Astrocyte (in vitro differentiated cells and primary cell): ENCODE data around the gene MAGI1. TPM values are rescaled to one million over a fixed set of nuclear protein-coding genes. Genes with fewer than 3 reads are reported as not detected.

Experiments used
- DNase-seq: peaks from one replicate; pipeline ENCODE4 v3.0.0-alpha.2; 2010; ENCODE audit warnings: low read depth
- FAIRE-seq: peaks from 2 replicates; lab custom pipeline; 2011; peaks lifted over from hg19 to GRCh38; lab: Jason Lieb, UNC
- H2AFZ ChIP-seq: 2 replicates; pipeline ENCODE4 v1.6.0; 2012; ENCODE audit warnings: low read depth, low read length, inconsistent platforms
- H3K27ac ChIP-seq: 2 replicates; pipeline ENCODE4 v1.5.1; 2011; ENCODE audit warnings: low read depth, low read length, inconsistent platforms
- H3K27me3 ChIP-seq: 2 replicates; pipeline ENCODE4 v1.6.0; 2011; ENCODE audit warnings: low read length, inconsistent platforms; ENCODE audit not compliant: insufficient read depth
- H3K36me3 ChIP-seq: 2 replicates; pipeline ENCODE4 v1.5.1; 2011; ENCODE audit warnings: low read length, inconsistent platforms; ENCODE audit not compliant: insufficient read depth
- H3K4me1 ChIP-seq: 2 replicates; pipeline ENCODE4 v1.5.1; 2011; ENCODE audit warnings: low read length, inconsistent platforms; ENCODE audit not compliant: insufficient read depth
- H3K4me2 ChIP-seq: 2 replicates; pipeline ENCODE4 v1.6.0; 2012; ENCODE audit warnings: low read length, inconsistent platforms
- H3K4me3 ChIP-seq: 2 replicates; pipeline ENCODE4 v1.5.1; 2011; ENCODE audit warnings: low read depth, mild to moderate bottlenecking, low read length, inconsistent platforms; ENCODE audit not compliant: insufficient read depth
- H3K79me2 ChIP-seq: 2 replicates; pipeline ENCODE4 v1.6.0; 2012; ENCODE audit warnings: mild to moderate bottlenecking, low read length, inconsistent platforms; ENCODE audit not compliant: insufficient read depth
- H3K9ac ChIP-seq: 2 replicates; pipeline ENCODE4 v1.6.0; 2012; ENCODE audit warnings: mild to moderate bottlenecking, low read length, inconsistent platforms
- H3K9me3 ChIP-seq: 2 replicates; pipeline ENCODE4 v1.5.1; 2012; ENCODE audit warnings: low read depth, mild to moderate bottlenecking, low read length, inconsistent platforms; ENCODE audit not compliant: insufficient read depth
- H4K20me1 ChIP-seq: 2 replicates; pipeline ENCODE4 v1.6.0; 2012; ENCODE audit warnings: low read length, inconsistent platforms; ENCODE audit not compliant: insufficient read depth
- H3K27ac Mint-ChIP-seq: one replicate; pipeline ENCODE4 v1.8.0; 2021; ENCODE audit warnings: mild to moderate bottlenecking, mixed read lengths; ENCODE audit not compliant: unreplicated experiment
- H3K27me3 Mint-ChIP-seq: one replicate; pipeline ENCODE4 v1.8.0; 2021; ENCODE audit warnings: low read depth, mixed read lengths; ENCODE audit not compliant: unreplicated experiment
- H3K36me3 Mint-ChIP-seq: one replicate; pipeline ENCODE4 v1.8.0; 2021; ENCODE audit warnings: low read depth, mixed read lengths; ENCODE audit not compliant: unreplicated experiment
- H3K4me1 Mint-ChIP-seq: one replicate; pipeline ENCODE4 v1.8.0; 2021; ENCODE audit warnings: low read depth, mixed read lengths; ENCODE audit not compliant: unreplicated experiment
- H3K4me3 Mint-ChIP-seq: one replicate; pipeline ENCODE4 v1.8.0; 2021; ENCODE audit warnings: mild to moderate bottlenecking, moderate library complexity, mixed read lengths; ENCODE audit not compliant: unreplicated experiment
- H3K9me3 Mint-ChIP-seq: one replicate; pipeline ENCODE4 v1.8.0; 2021; ENCODE audit warnings: mild to moderate bottlenecking, mixed read lengths; ENCODE audit not compliant: unreplicated experiment
- CTCF ChIP-seq: IDR thresholded peaks from 2 replicates; pipeline ENCODE4 v1.5.1; 2011; ENCODE audit warnings: low read depth, mild to moderate bottlenecking, inconsistent platforms, low read length, moderate library complexity; ENCODE audit not compliant: insufficient read depth
- EZH2 ChIP-seq: IDR thresholded peaks from 2 replicates; pipeline ENCODE4 v1.6.1; 2012; ENCODE audit warnings: mild to moderate bottlenecking, low read length, inconsistent platforms; ENCODE audit not compliant: insufficient read depth
- total RNA-seq: library from RNA; stranded (reverse); gene quantifications from 2 replicates; pipeline ENCODE4 v1.2.1, GENCODE V29; 2021

The MAGI1 gene
- total RNA-seq, 1 donor from 2014 or later = 31.8 TPM

DNA sequence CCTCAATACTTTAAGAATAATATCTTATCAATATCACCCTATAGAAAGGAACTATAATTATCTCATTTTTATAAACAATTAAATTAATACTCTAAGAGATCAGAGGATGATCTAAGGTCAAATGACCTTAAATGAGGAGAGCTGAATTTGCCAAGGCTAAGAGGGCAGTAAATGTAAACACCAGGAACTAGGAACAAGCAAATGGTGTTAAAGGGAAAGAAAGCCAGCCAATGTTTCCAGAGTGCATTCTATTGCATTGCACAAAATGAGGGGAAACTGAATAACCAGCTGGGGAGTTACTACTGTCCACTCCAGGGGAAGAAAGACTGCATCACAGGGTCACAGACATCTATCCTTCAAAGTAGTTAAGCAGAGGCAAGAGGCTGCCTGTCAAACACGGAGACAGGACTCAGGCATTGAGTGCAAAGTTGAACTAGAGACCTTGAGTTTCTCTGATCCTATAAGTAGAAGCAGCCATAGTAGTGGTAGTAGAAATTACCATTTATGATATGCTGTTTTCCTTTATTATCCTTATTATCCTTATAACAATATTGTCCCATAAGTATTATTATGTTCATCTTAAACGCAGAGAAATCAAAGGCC lies 466.4 kb downstream of the MAGI1 start:
- no peaks in the 10 kb centered on the region for H3K36me3 ChIP-seq
- peaks cover 20% of the 10 kb centered on the region for H3K4me1 ChIP-seq
- no peaks in the 10 kb centered on the region for H3K9me3 ChIP-seq
- TF ChIP-seq CTCF = no peak
- TF ChIP-seq EZH2 = no peak
- no peak overlapping the region for H3K4me2 ChIP-seq
- no peak for DNase-seq
- H4K20me1 ChIP-seq = peaks cover 3% of the 10 kb centered on the region
- Mint-ChIP-seq H3K27me3 (no peaks in the 10 kb centered on the region), H3K4me1 (peaks cover 21% of the 10 kb centered on the region), H3K36me3 (no peaks in the 10 kb centered on the region), H3K9me3 (no peaks in the 10 kb centered on the region), H3K27ac (no peak overlapping the region), H3K4me3 (no peak overlapping the region)
- H3K4me3 ChIP-seq = no peak overlapping the region
- H3K27ac ChIP-seq = no peak overlapping the region
- no peaks in the 10 kb centered on the region for H3K27me3 ChIP-seq
- H2AFZ ChIP-seq = no peak overlapping the region
- H3K9ac ChIP-seq = no peak overlapping the region
- FAIRE-seq = no peak
- H3K79me2 ChIP-seq = peaks cover 12% of the 10 kb centered on the region

- Histone ChIP-seq H3K4me1 (peaks cover 4% of the 10 kb centered on the region), H3K27ac (no peak overlapping the region), H4K20me1 (peaks cover 3% of the 10 kb centered on the region), H3K9me3 (no peaks in the 10 kb centered on the region), H2AFZ (no peak overlapping the region), H3K79me2 (peaks cover 12% of the 10 kb centered on the region), H3K4me2 (no peak overlapping the region), H3K4me3 (no peak overlapping the region), H3K9ac (no peak overlapping the region), H3K36me3 (no peaks in the 10 kb centered on the region), H3K27me3 (no peaks in the 10 kb centered on the region)
- FAIRE-seq (no peak), DNase-seq (no peak)
- Mint-ChIP-seq H3K9me3 (no peaks in the 10 kb centered on the region), H3K4me3 (no peak overlapping the region), H3K27ac (no peak overlapping the region), H3K27me3 (no peaks in the 10 kb centered on the region), H3K4me1 (peaks cover 4% of the 10 kb centered on the region), H3K36me3 (no peaks in the 10 kb centered on the region)
- TF ChIP-seq CTCF (peak; percentile 5), EZH2 (no peak)
Observed at GRCh38 chr3:65569845-65570405, 468.8 kb downstream of the MAGI1 start.

- H4K20me1 ChIP-seq = peaks cover 3% of the 10 kb centered on the region
- no peaks in the 10 kb centered on the region for H3K27me3 ChIP-seq
- no peaks in the 10 kb centered on the region for H3K4me1 Mint-ChIP-seq
- H3K9me3 ChIP-seq = no peaks in the 10 kb centered on the region
- no peaks in the 10 kb centered on the region for H3K36me3 ChIP-seq
- H3K27me3 Mint-ChIP-seq = no peaks in the 10 kb centered on the region
- H2AFZ ChIP-seq = no peak overlapping the region
- no peak overlapping the region for H3K4me3 ChIP-seq
- no peak overlapping the region for H3K4me2 ChIP-seq
- no peak overlapping the region for H3K27ac Mint-ChIP-seq
- H3K9ac ChIP-seq = no peak overlapping the region
- no peaks in the 10 kb centered on the region for H3K4me1 ChIP-seq
- no peak for DNase-seq
- FAIRE-seq = no peak
- no peaks in the 10 kb centered on the region for H3K36me3 Mint-ChIP-seq
- H3K4me3 Mint-ChIP-seq = no peak overlapping the region
- no peaks in the 10 kb centered on the region for H3K9me3 Mint-ChIP-seq
- no peak overlapping the region for H3K27ac ChIP-seq
- no peak for TF ChIP-seq EZH2
- H3K79me2 ChIP-seq = peaks cover 12% of the 10 kb centered on the region
Observed at GRCh38 chr3:65569129-65569528, 469.6 kb downstream of the MAGI1 start.
